SK-MEL-5 (cell line): ENCODE measurements around the gene NEDD4L. TPM values are rescaled to one million over a fixed set of nuclear protein-coding genes. Genes with fewer than 3 reads are reported as not detected.
"Not testable (repeated sequence)": the region's sequence is repeated elsewhere in the genome, so short reads cannot be mapped to it uniquely, and the experiment has no call there.

Source experiments
- DNase-seq: peaks from one replicate; pipeline ENCODE4 v3.0.0-alpha.2; 2016; ENCODE audit warnings: low read depth, low spot score
- in situ Hi-C: cut with HindIII; loops from 2 replicates; pipeline ENCODE4 v1.10.0; 2016; ENCODE audit warnings: low sequenced_read_pairs, high pct_unique_total_duplicates, low pct_unique_long_range_greater_than_20kb
- total RNA-seq: library from RNA; depleted of rRNA; stranded (reverse); fragments of >200 nt; shearing (Covaris generic); gene quantifications from 2 replicates; pipeline ENCODE4 v1.2.3, GENCODE V29; 2014

Gene NEDD4L
- total RNA-seq, 1 experiment from 2014 or later: 215 TPM

GRCh38 chr18:58416014-58416703 lies 372.1 kb downstream of the NEDD4L start:
- DNase-seq: no peak
- in situ Hi-C loops: no loop called here

GRCh38 chr18:58416704-58417683 lies 373.0 kb downstream of the NEDD4L start:
- DNase-seq: no peak
- in situ Hi-C loops: no loop called here

GRCh38 chr18:58417752-58418151 lies 373.7 kb downstream of the NEDD4L start:
- no peak for DNase-seq
- in situ Hi-C loops: no loop called here

- in situ Hi-C loops: no loop called here
- DNase-seq: no peak
Measured at GRCh38 chr18:58418361-58418760, 374.3 kb downstream of the NEDD4L start.

GRCh38 chr18:58419587-58420199 lies 375.7 kb downstream of the NEDD4L start:
- in situ Hi-C loops: no loop called here

GRCh38 chr18:58426611-58427010 lies 382.6 kb downstream of the NEDD4L start:
- no peak for DNase-seq
- in situ Hi-C loops: no loop called here

More at GRCh38 chr18:58419587-58420199, 375.7 kb downstream of the NEDD4L start:
- no peak for DNase-seq

GRCh38 chr18:58427321-58427720 lies 383.3 kb downstream of the NEDD4L start:
- DNase-seq: no peak
- in situ Hi-C loops: no loop called here

- in situ Hi-C loops: no loop called here
- DNase-seq: no peak
Measured at GRCh38 chr18:58429442-58429841, 385.4 kb downstream of the NEDD4L start.

GRCh38 chr18:58431215-58431614 lies 387.2 kb downstream of the NEDD4L start:
- no peak for DNase-seq
- in situ Hi-C loops: no loop called here

- in situ Hi-C loops: no loop called here
- DNase-seq: no peak
Measured at GRCh38 chr18:58432050-58432727, 388.2 kb downstream of the NEDD4L start.

- DNase-seq, in situ Hi-C loops: not testable (repeated sequence)
Measured at GRCh38 chr18:58435221-58436005, 391.4 kb downstream of the NEDD4L start.

GRCh38 chr18:58438161-58438957 lies 394.3 kb downstream of the NEDD4L start:
- no peak for DNase-seq
- in situ Hi-C loops: no loop called here

GRCh38 chr18:58438958-58439300 lies 394.9 kb downstream of the NEDD4L start:
- DNase-seq: no peak
- in situ Hi-C loops: no loop called here

- DNase-seq: peak; percentile 53
- in situ Hi-C loops: no loop called here
Measured at GRCh38 chr18:58443671-58444070, 399.6 kb downstream of the NEDD4L start.

- in situ Hi-C loops: no loop called here
Measured at GRCh38 chr18:58446391-58447060, 402.5 kb downstream of the NEDD4L start.

More at GRCh38 chr18:58446391-58447060, 402.5 kb downstream of the NEDD4L start:
- no peak for DNase-seq
